CD4-positive, alpha-beta T cell treated with Interleukin-15 for 1 hour (primary cell): ENCODE results near the gene SPOCK1.
"Not testable (repeated sequence)": the region's sequence is repeated elsewhere in the genome, so short reads cannot be mapped to it uniquely, and the experiment has no call there.

Source experiments
- DNase-seq: peaks from one replicate; pipeline ENCODE4 v3.0.0-alpha.2; 2020

SPOCK1 gene

GRCh38 chr5:137498736-137499505 is at the start of gene SPOCK1:
TSS of gene SPOCK1 (minus strand) at chr5:137499326.
- peak; percentile 24 for DNase-seq

GRCh38 chr5:137545956-137546355 is 46.8 kb upstream of the SPOCK1 start:
- no peak for DNase-seq

- DNase-seq: not testable (repeated sequence)
Observed at GRCh38 chr5:137535449-137535848, 36.3 kb upstream of the SPOCK1 start.

- no peak for DNase-seq
Observed at GRCh38 chr5:137533963-137534362, 34.8 kb upstream of the SPOCK1 start.

- no peak for DNase-seq
Observed at GRCh38 chr5:137531266-137531665, 32.1 kb upstream of the SPOCK1 start.

- no peak for DNase-seq
Observed at GRCh38 chr5:137521246-137521645, 22.1 kb upstream of the SPOCK1 start.

- no peak for DNase-seq
Observed at GRCh38 chr5:137516961-137517360, 17.8 kb upstream of the SPOCK1 start.

- no peak for DNase-seq
Observed at GRCh38 chr5:137516251-137516797, 17.2 kb upstream of the SPOCK1 start.

GRCh38 chr5:137515238-137515637 is 16.1 kb upstream of the SPOCK1 start:
- no peak for DNase-seq

- DNase-seq: no peak
Observed at GRCh38 chr5:137510671-137511070, 11.5 kb upstream of the SPOCK1 start.

- DNase-seq: no peak
Observed at GRCh38 chr5:137507150-137507549, 8.0 kb upstream of the SPOCK1 start.

- no peak for DNase-seq
Observed at GRCh38 chr5:137506296-137506695, 7.2 kb upstream of the SPOCK1 start.

GRCh38 chr5:137504916-137505315 is 5.8 kb upstream of the SPOCK1 start:
- DNase-seq: no peak

GRCh38 chr5:137503456-137503855 is 4.3 kb upstream of the SPOCK1 start:
- no peak for DNase-seq

GRCh38 chr5:137502632-137503031 is 3.5 kb upstream of the SPOCK1 start:
- DNase-seq: no peak

- no peak for DNase-seq
Observed at GRCh38 chr5:137501846-137502406, 2.8 kb upstream of the SPOCK1 start.

- no peak for DNase-seq
Observed at GRCh38 chr5:137501226-137501625, 2.1 kb upstream of the SPOCK1 start.

GRCh38 chr5:137500615-137501225 is 1.6 kb upstream of the SPOCK1 start:
- DNase-seq: no peak

GRCh38 chr5:137499506-137499847 is 351 bp upstream of the SPOCK1 start:
- not testable (repeated sequence) for DNase-seq

- no peak for DNase-seq
Observed at GRCh38 chr5:137498301-137498735, 808 bp downstream of the SPOCK1 start.

GRCh38 chr5:137497396-137498290 is 1.5 kb downstream of the SPOCK1 start:
- no peak for DNase-seq

- no peak for DNase-seq
Observed at GRCh38 chr5:137496919-137497318, 2.2 kb downstream of the SPOCK1 start.

- no peak for DNase-seq
Observed at GRCh38 chr5:137492331-137492730, 6.8 kb downstream of the SPOCK1 start.
